ENCODE data around the gene TKT.

Gene TKT

DNA sequence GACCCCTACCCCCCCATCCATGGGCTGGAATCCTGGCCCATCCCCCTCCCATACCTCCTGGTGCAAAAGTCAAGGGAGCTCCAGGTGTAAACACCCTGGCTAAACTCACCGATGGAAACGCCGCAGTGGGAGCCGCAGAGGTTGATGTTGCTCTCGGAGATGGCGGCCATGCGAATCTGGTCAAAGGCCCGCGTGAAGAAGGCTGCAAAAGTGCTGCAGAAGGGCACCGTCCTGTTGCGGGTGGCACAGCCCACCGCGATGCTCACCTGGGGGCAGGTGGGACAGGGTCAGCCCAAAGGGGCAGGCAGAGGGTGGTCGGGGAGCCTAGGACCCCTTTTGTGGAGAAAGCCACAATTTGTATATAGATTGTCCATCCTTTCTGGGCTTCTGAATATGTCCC lies 26.7 kb downstream of the TKT start:
- no peak overlapping the region for H3K4me3 ChIP-seq (ENCODE audit: low read length)
- TF ChIP-seq ZNF274 (IDR thresholded peaks at IDR 0.05; ENCODE audit: low read depth, low read length) = no peak

DNA sequence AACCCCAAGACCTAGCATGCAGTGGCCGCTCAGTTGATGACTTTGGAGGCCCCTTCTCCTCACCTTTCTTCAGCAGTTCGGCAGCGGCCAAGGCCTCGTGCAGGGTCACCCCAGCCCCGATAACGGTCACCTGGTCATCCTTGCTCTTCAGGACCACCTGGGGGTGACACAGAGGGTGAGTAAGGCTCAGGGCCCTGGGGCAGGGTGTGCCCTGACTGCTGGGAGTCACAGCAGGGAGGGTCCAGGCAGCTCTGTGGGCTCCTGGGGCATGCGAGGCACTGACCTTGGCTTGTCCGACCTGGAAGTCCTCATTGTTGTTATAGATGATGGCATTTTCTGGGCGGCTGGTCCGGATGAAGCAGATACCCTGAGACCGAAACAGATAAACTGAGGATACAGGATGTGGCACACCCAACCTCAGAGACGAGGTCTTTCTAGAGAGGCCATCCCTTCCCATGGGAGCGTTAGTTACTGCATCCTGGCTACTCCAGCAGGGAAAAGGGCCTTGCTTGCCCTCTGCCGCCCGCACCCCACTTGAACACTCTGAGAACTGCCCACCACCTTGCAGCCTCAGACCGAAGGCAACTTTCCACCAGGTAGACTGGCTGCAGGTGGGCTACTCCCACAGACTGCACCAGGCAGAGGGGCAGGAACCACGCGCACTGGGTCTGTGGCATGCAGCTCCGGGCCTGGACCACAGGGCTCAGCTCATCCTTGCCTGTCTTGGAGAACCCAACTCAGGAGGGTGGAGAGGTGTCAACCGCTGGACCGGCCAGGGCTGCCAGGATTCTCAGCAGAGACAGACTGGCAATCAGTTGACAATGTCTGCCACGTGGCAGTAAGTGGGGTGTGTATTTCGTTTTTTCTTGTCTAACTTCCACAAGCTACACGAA lies 27.6 kb downstream of the TKT start:
- TF ChIP-seq ZNF274 (IDR thresholded peaks at IDR 0.05; ENCODE audit: low read depth, low read length) = no peak
- H3K4me3 ChIP-seq (ENCODE audit: low read length) = no peak overlapping the region

DNA sequence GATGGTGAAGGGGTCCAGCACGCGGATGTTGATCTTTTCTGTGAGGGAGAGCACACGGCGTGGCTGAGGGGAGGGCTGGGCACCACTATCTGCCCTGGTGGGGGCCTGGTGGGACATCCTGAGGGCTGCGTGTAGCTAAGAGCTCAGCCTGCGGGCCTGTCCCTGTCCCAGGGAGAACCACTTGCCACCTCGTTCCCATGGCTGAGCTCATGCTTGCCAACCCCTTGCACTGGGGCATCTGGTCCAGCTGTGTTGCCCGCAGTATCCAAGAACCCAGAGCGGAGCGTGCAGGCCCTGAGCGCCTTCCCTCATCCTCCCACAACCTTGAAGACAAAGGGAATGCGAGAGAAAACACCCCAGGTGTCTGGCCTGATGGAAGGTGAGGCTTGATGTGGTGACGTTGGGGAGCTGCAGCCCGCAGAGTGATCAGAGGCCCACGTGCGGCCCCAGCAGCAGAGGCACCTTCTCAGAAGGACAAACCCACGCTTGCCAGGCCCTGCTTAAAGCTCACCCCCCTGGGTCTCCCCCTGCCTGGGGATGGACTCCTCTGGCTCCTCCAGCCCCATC lies 28.9 kb downstream of the TKT start:
- TF ChIP-seq ZNF274 (IDR thresholded peaks at IDR 0.05; ENCODE audit: low read depth, low read length) = no peak
- H3K4me3 ChIP-seq (ENCODE audit: low read length) = no peak overlapping the region

- TF ChIP-seq ZNF274 (IDR thresholded peaks at IDR 0.05; ENCODE audit: low read depth, low read length) = no peak
- H3K4me3 ChIP-seq (ENCODE audit: low read length) = no peak overlapping the region
Measured at GRCh38 chr3:53226142-53226840, 29.5 kb downstream of the TKT start.

GRCh38 chr3:53225651-53226050 lies 30.2 kb downstream of the TKT start:
- TF ChIP-seq ZNF274 (IDR thresholded peaks at IDR 0.05; ENCODE audit: low read depth, low read length) = no peak
- no peak overlapping the region for H3K4me3 ChIP-seq (ENCODE audit: low read length)

DNA sequence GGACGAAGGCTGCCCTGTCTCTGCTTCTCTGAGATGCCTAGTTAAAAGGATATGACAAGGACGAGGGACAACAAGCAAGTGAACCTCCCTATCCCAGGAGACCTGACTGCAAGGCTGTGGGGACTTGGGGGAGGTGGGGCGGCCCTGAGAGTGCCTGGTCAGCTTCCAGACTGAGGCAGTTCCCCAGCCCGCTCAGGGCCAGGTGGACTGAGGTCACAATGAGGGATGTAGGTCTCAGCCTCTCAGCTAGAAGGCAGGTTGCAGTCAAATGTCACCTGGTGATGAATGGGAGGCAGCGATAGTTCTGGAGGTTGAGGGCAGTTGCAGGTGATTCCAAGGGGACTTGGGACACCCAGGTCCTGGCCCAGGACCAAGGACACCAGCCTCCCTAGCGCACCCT lies 30.6 kb downstream of the TKT start:
- TF ChIP-seq ZNF274 (IDR thresholded peaks at IDR 0.05; ENCODE audit: low read depth, low read length) = no peak
- H3K4me3 ChIP-seq (ENCODE audit: low read length) = no peak overlapping the region

DNA sequence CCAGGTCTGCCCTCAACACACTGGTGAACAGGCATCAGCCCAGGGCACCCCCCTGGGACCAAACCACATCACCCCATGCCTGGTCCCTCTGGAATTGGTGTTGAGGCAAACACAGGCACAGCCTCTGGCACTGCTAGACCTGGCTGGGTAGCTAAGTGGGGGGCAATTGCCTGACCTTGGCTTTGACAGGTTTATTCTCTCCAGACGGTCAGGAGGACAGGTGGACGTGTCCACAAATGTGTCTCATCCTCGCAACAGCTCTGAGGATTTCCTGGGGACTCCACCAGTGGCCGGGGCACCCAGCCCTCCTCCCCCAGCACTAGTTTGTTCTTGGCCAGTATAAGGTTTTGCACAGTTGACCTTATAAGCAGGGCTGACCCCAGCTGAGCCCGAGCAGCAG lies 31.3 kb downstream of the TKT start:
- TF ChIP-seq ZNF274 (IDR thresholded peaks at IDR 0.05; ENCODE audit: low read depth, low read length) = no peak
- no peak overlapping the region for H3K4me3 ChIP-seq (ENCODE audit: low read length)

DNA sequence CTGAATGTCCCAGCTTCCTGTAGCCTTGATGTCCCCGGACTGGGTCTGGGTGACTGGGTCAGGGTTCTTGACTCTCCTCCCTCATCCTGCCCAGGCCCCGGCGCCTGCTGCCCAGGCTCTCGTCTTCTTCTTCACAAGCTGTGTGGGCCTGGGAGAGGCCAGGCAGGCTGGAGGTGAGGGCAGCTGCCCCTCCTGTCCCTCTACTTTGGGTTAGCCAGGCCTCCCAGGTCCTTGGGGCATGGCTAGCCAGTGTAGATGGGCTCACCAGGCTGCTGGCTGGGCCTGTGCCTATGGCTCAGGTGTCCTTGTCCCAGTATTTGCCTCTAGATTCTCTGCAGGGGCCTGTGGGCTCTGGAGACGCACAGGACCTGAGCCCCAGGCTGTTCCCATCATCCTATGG lies 31.8 kb downstream of the TKT start:
- H3K4me3 ChIP-seq (ENCODE audit: low read length) = no peak overlapping the region
- TF ChIP-seq ZNF274 (IDR thresholded peaks at IDR 0.05; ENCODE audit: low read depth, low read length) = no peak

DNA sequence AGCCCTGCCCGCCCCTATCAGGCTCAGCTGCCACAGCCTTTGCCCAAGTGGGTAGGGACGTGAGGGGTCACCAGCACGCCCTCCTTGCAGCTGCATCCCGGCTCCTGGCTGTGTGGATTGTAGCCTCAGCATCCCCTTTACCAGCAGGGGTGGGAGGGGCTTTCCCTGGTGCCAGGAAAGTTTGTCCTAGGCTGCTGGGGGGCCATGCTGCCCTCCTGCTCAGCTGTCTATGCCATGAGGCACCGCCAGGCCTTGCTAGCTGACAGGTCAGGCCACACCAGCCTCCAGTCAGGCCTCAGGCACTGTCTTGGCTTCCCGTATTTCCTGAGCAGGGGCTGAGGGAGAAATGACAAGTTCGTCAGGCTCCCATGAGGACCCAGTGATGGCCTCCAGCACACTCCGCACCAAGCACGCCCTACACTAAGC lies 32.3 kb downstream of the TKT start:
- no peak overlapping the region for H3K4me3 ChIP-seq (ENCODE audit: low read length)
- no peak for TF ChIP-seq ZNF274 (IDR thresholded peaks at IDR 0.05; ENCODE audit: low read depth, low read length)

GRCh38 chr3:53223025-53223424 lies 32.8 kb downstream of the TKT start:
- H3K4me3 ChIP-seq (ENCODE audit: low read length) = no peak overlapping the region
- no peak for TF ChIP-seq ZNF274 (IDR thresholded peaks at IDR 0.05; ENCODE audit: low read depth, low read length)

DNA sequence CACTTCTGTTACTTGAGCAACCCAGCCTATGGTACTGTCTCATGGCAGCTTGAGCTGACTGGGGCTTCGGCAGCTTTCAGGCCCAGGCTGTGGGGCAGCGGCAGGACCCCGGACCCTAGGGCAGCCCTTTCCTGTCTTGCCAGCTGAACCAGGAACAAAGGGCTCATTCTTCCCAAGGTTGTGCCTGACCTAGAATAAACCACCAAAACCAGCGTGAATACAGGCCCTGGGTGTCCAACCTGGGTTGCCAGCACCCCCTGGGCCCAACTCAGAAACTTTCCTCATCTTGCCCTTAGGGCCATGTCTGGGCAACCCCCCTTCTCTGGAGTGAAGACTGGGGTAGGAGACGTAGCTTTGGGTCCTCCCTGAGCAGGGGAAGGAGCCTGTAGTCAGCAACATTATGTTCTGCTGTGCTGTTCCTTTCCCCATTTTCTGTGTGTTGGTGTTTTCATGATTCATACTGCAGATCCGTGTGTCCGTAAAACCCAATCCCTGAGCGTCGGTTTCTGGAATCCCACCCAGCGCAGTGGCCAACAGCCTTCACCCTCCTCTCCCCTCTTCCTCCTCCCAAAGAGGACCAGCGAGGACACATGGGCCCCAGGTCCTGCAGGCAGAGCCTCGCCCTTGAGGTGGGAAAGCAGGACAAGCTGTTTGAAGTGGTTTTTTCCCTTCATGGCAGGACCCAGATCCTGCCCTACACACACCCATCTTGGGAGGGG lies 33.5 kb downstream of the TKT start:
- no peak for TF ChIP-seq ZNF274 (IDR thresholded peaks at IDR 0.05; ENCODE audit: low read depth, low read length)
- H3K4me3 ChIP-seq (ENCODE audit: low read length) = no peak overlapping the region

DNA sequence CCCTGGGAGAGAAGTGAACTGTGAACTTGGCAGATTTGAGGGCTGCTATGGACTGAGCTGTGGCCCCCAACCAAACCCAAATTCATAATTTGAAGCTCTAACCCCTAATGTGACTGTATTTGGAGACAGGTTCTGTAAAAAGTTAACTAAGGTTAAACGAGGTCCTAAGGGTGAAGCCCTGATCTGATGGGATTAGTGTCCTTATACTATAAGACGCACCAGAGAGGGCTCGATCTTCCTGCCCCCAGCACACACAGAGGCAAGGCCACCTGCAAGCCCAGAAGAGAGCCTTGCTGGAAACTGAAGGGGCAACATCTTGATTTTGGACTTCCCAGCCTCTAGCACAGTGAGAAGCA lies 34.0 kb downstream of the TKT start:
- no peak for TF ChIP-seq ZNF274 (IDR thresholded peaks at IDR 0.05; ENCODE audit: low read depth, low read length)
- no peak overlapping the region for H3K4me3 ChIP-seq (ENCODE audit: low read length)

DNA sequence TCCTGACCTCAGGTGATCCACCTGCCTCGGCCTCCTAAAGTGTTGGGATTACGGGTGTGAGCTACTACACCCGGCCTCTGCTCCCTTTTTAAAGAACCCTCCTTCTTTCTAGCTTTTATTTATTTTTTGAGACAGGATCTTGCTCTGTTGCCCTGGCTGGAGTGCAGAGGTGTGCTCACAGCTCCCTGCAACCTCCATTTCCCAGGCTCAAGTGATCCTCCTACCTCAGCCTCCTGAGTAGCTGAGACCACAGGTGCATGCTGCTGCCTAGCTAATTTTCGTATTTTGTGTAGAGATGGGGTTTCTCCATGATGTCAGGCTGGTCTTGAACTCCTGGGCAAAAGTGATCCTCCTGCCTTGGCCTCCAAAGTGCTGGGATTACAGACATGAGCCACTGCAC lies 34.5 kb downstream of the TKT start:
- no peak overlapping the region for H3K4me3 ChIP-seq (ENCODE audit: low read length)
- TF ChIP-seq ZNF274 (IDR thresholded peaks at IDR 0.05; ENCODE audit: low read depth, low read length) = no peak

DNA sequence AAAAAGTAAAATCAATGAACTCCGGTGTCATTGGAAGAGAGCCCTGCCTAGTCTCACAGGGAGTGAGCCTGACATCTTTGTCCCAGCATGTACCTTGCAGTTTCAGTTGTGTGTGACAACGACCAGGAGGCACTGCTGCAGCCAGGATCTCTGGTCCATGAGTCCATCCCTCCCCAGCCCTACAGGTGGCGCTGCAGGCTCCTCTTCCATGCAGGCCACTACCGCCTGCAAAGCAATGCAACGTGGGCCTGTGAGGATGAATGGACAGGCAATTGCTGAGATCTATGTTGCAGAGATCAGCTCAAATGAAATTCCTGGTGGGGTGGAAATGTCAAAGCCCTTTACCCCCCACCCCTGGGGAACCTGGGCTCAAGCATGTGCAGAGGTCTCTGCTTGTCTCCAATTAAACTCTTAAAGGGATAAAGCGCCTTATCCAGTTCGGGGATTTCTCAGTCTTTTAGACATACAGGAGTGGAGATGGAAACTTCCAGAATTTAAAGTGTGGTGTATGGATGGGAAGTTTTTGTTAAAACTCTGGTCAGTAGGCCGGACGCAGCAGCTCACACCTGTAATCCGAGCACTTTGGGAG lies 35.8 kb downstream of the TKT start:
- TF ChIP-seq ZNF274 (IDR thresholded peaks at IDR 0.05; ENCODE audit: low read depth, low read length) = no peak
- no peak overlapping the region for H3K4me3 ChIP-seq (ENCODE audit: low read length)

All from GM08714 (cell line).